ENCODE measurements around the gene BAIAP2. TPM values are rescaled to one million over a fixed set of nuclear protein-coding genes. Genes with fewer than 3 reads are reported as not detected.

The BAIAP2 gene
- total and polyA plus RNA-seq, 12 donors: 3.1 to 33.4 (median 14.6) TPM

- no peak overlapping the region for H3K4me3 ChIP-seq
- intact Hi-C loops (cut with DNase I): no loop called here
- H3K27ac ChIP-seq: peak overlapping the region in 1 of 5 donors; percentile 64
- H3K9me3 ChIP-seq (replicated peaks in 1 of 3): no peaks in the 10 kb centered on the region
- DNase-seq: peak in 1 of 7 donors; percentile 27
- H3K4me1 ChIP-seq (replicated peaks in 1 of 2): peaks cover 11 to 15% of the 10 kb centered on the region in 2 donors
- no peak for TF ChIP-seq CTCF (IDR thresholded peaks at IDR 0.05)
- no peak for TF ChIP-seq POLR2A (IDR thresholded peaks at IDR 0.05)
- WGBS, 4 donors: 63 to 83% (median 74%) methylated on average over 2 to 24 of the region's 24 CpGs
- H3K36me3 ChIP-seq (replicated peaks in 1 of 2): no peaks in the 10 kb centered on the region
- H3K27me3 ChIP-seq: no peaks in the 10 kb centered on the region
Observed at GRCh38 chr17:81118308-81119221, 83.6 kb downstream of the BAIAP2 start.

- TF ChIP-seq CTCF (IDR thresholded peaks at IDR 0.05) (peak in 1 of 6 experiments; percentile 18), POLR2A (IDR thresholded peaks at IDR 0.05) (no peak)
- Histone ChIP-seq H3K27me3 (no peaks in the 10 kb centered on the region), H3K27ac (peak overlapping the region in 3 of 5 donors; percentile 34 to 69 (median 64)), H3K4me3 (peak overlapping the region in 2 of 4 donors; percentile 20 to 43), H3K4me1 (replicated peaks in 1 of 2) (peaks cover 10 to 15% of the 10 kb centered on the region in 2 donors), H3K9me3 (replicated peaks in 1 of 3) (no peaks in the 10 kb centered on the region), H3K36me3 (replicated peaks in 1 of 2) (no peaks in the 10 kb centered on the region)
- 1 to 76% (median 23%) methylated on average over 9 to 87 of the region's 89 CpGs for WGBS, 4 donors
- peak; percentile 86 to 97 (median 95) for DNase-seq
- intact Hi-C loops (cut with DNase I): no loop called here
Observed at GRCh38 chr17:81119223-81120148, 84.5 kb downstream of the BAIAP2 start.

- intact Hi-C loops (cut with DNase I): no loop called here
- Histone ChIP-seq H3K36me3 (replicated peaks in 1 of 2) (no peaks in the 10 kb centered on the region), H3K27ac (peak overlapping the region in 3 of 5 donors; percentile 34 to 69 (median 64)), H3K4me1 (replicated peaks in 1 of 2) (peaks cover 10 to 15% of the 10 kb centered on the region in 2 donors), H3K27me3 (no peaks in the 10 kb centered on the region), H3K9me3 (replicated peaks in 1 of 3) (no peaks in the 10 kb centered on the region), H3K4me3 (peak overlapping the region in 2 of 4 donors; percentile 20 to 43)
- no peak for TF ChIP-seq CTCF (IDR thresholded peaks at IDR 0.05)
- TF ChIP-seq POLR2A (IDR thresholded peaks at IDR 0.05): no peak
- 60 to 89% (median 76%) methylated on average over 21 to 33 of the region's 33 CpGs for WGBS, 4 donors
- peak in 6 of 7 donors; percentile 38 to 70 (median 62) for DNase-seq
Observed at GRCh38 chr17:81120149-81120484, 85.2 kb downstream of the BAIAP2 start.
